Smooth muscle cell of the pulmonary artery (primary cell): ENCODE measurements around the gene NREP. TPM values are rescaled to one million over a fixed set of nuclear protein-coding genes. Genes with fewer than 3 reads are reported as not detected.

Experiments used
- total RNA-seq: library from RNA; depleted of rRNA; stranded (reverse); fragments of >200 nt; gene quantifications from 2 replicates; pipeline ENCODE4 v1.2.3, GENCODE V29; 2014

The NREP gene, protein sequence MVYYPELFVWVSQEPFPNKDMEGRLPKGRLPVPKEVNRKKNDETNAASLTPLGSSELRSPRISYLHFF
- total RNA-seq = 92.4 and 187 TPM in 2 replicates

DNA sequence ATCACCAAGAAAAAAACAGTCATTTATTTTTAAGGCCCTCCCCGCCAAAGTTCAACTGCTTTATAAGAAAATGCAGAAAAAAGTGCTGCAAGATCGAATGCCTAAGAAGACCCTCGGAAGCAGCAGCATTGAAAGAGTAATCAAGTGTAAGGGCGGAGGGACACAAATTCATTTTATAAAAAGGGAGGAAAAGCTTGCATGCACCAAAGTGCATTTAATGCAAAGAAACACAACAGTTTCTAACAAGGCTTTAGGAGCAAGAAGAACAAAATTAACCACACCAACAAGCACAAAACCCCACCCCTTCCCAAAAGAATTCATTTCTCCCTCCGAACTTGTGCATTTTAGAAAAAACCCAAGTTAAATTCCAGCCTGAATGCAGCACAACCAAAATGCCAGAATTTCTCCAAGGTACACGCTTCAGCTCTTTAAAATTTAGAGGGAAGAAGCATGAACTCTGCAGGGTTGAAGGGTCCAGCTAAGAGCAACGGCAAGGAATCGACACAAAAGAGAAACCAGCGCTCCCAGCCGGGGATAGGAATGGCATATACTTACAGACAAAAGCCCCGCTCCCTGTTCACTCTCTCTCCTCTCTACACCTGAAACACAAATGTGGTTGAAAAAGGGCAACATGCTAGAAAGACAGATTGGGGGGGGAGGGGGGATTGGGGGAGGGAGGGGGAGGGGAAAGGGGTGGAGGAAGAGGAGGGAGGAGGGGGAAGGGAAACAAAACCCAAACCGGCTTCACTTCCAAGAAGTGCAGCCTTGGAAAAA lies at the start of gene NREP:
TSS of gene NREP (minus strand) at position 614 of the 774 bp plus-strand sequence. CDS start 1,422 bp downstream, outside the sequence.

Other genes starting within 250 kb of the NREP start
- 69.4 and 88.1 TPM in 2 replicates for gene STARD4, start 244.7 kb downstream of the NREP start, total RNA-seq